ENCODE measurements around the gene PDE9A. TPM values are rescaled to one million over a fixed set of nuclear protein-coding genes. Genes with fewer than 3 reads are reported as not detected.

The PDE9A gene
- polyA plus RNA-seq, 1 experiment, result 0.09 TPM

DNA sequence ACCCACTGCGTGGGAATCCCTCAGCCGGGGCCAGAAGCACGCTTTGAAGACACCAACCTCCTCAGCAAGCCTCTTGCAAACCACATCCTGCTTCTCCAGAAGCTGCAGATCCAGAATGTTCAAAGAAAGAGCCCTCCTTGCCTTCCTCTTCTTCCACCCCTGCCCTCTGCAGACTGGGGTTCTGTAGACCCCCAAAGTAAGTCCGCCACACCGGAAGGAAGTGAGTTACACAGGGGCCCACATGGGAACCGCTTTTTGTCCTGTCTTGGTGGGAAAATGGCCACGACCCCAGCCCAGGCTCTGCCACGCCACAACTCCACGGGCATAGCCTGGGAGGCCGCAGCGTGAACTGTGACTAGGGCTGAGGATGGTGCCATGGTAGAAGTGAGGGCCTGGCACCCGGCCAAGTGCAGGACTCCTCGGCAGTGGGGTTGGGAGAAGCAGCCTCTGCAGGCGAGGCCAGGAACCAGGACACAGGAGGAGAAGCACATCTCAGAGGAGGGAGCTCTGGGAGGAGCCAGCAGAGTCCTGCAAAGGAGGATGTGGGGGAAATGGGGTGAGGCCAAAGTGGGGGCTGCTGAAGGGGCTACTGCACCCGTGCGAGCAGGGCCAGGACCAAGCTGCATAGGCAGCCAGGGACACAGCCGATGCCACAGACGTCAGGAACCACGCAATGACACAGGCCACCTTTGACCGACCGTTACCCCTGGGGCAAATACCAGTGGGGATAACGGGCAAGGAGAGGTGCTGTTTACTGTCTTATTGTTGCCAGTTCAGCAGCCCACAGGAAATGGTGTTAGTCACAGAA lies 30.9 kb downstream of the PDE9A start:
- no peak for TF ChIP-seq CTCF (IDR thresholded peaks at IDR 0.05; ENCODE audit: insufficient read depth, low read depth, low read length)
- no peak for DNase-seq (ENCODE audit: low read depth)
- H3K27me3 ChIP-seq (ENCODE audit: control insufficient read depth, insufficient read depth, low read length), result no peaks in the 10 kb centered on the region
- no peak overlapping the region for H3K4me3 ChIP-seq (ENCODE audit: low read depth, low read length)
- CTCF ChIA-PET, result interaction anchor here (0.6 kb wide), 1 partner anchor 497 kb away, joined by 3 read pairs; no protein-coding TSS in a partner anchor
- POLR2A ChIA-PET, result no interaction called here
- H3K36me3 ChIP-seq (ENCODE audit: control insufficient read depth, insufficient read depth, low read length), result no peaks in the 10 kb centered on the region

DNA sequence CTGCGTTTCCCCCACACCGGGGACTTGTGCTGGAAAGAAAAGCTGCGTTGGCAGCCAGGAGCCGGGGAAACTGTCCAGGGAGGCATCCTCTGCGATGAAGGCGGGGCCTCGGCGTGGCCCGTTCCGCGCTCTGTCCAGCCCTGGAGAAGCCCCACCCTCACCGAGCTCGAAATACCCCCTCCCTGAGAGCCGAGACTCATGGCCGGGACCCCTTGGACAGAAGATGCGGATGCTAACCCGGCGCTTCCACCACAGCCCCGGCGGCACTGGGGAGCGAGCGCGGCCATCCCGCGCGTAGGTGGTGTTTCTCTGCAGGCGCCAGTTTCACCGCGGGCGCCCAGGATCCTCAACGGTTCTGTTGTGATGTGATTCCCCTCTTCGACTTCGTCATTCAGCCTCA lies 31.6 kb downstream of the PDE9A start:
- TF ChIP-seq CTCF (IDR thresholded peaks at IDR 0.05; ENCODE audit: insufficient read depth, low read depth, low read length), result no peak
- Histone ChIP-seq H3K36me3 (ENCODE audit: control insufficient read depth, insufficient read depth, low read length) (no peaks in the 10 kb centered on the region), H3K27me3 (ENCODE audit: control insufficient read depth, insufficient read depth, low read length) (no peaks in the 10 kb centered on the region), H3K4me3 (ENCODE audit: low read depth, low read length) (no peak overlapping the region)
- DNase-seq (ENCODE audit: low read depth), result no peak
- POLR2A ChIA-PET, result no interaction called here
- CTCF ChIA-PET, result interaction anchor here (0.6 kb wide), 1 partner anchor 497 kb away, joined by 3 read pairs; no protein-coding TSS in a partner anchor

GRCh38 chr21:42685954-42686500 lies 32.6 kb downstream of the PDE9A start:
- no peaks in the 10 kb centered on the region for H3K27me3 ChIP-seq (ENCODE audit: control insufficient read depth, insufficient read depth, low read length)
- ChIA-PET CTCF (no interaction called here), POLR2A (no interaction called here)
- TF ChIP-seq CTCF (IDR thresholded peaks at IDR 0.05; ENCODE audit: insufficient read depth, low read depth, low read length), result no peak
- DNase-seq (ENCODE audit: low read depth), result no peak
- no peak overlapping the region for H3K4me3 ChIP-seq (ENCODE audit: low read depth, low read length)
- no peaks in the 10 kb centered on the region for H3K36me3 ChIP-seq (ENCODE audit: control insufficient read depth, insufficient read depth, low read length)

DNA sequence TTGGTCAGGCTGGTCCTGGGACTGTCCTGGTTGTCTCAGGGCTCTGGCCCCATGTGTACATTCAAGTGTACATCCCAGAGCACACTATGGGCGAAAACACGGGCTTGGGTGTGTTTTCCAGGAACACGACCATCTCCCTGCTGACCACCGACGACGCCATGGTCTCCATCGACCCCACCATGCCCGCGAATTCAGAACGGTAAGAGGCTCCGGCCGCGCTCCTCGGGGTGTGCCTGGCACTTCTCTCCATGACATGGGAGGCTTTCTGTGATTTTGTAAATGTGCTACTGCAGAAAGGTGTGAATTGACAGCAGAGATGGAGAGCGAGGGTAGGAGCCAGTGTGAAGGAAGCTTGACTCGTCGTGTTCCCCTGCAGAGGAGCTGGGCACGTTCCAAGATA lies 34.4 kb downstream of the PDE9A start:
- no peak for DNase-seq (ENCODE audit: low read depth)
- H3K4me3 ChIP-seq (ENCODE audit: low read depth, low read length), result no peak overlapping the region
- H3K27me3 ChIP-seq (ENCODE audit: control insufficient read depth, insufficient read depth, low read length), result no peaks in the 10 kb centered on the region
- TF ChIP-seq CTCF (IDR thresholded peaks at IDR 0.05; ENCODE audit: insufficient read depth, low read depth, low read length), result no peak
- POLR2A ChIA-PET, result no interaction called here
- CTCF ChIA-PET, result no interaction called here
- no peaks in the 10 kb centered on the region for H3K36me3 ChIP-seq (ENCODE audit: control insufficient read depth, insufficient read depth, low read length)

DNA sequence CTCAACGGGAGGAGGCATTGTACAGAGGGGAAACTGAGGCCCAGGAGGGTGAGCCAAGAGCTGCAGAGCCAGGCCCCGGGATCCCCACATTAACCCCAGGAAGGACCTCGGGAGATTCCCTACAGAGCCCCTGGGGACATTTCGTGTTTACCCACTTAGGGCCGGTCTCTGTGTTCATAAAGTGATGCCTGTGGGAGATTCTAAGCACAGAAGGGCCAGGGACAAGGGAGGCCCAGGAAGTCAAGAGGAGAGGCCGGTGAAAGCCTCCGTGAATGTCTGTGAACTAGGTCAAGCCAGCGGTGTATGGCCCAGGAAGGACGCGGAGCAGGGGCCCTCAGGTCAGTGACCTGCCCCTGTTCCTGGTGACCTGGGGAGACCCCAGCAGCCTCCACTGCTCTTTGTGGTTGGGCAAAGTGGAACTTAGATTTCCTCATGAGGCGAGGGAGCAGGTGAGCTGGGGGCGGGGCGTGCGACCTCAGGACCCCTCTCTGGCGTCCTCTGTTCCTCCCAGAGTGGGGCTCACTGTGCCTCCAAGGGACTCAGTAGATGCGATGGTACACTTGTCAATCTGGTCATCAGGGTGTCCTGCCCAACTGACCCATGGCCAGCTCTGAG lies 34.9 kb downstream of the PDE9A start:
- DNase-seq (ENCODE audit: low read depth), result no peak
- CTCF ChIA-PET, result no interaction called here
- H3K36me3 ChIP-seq (ENCODE audit: control insufficient read depth, insufficient read depth, low read length), result no peaks in the 10 kb centered on the region
- H3K27me3 ChIP-seq (ENCODE audit: control insufficient read depth, insufficient read depth, low read length), result no peaks in the 10 kb centered on the region
- POLR2A ChIA-PET, result no interaction called here
- no peak for TF ChIP-seq CTCF (IDR thresholded peaks at IDR 0.05; ENCODE audit: insufficient read depth, low read depth, low read length)
- H3K4me3 ChIP-seq (ENCODE audit: low read depth, low read length), result no peak overlapping the region
